GM23338 (cell line): ENCODE results near the gene AOC3.

Source experiments
- CREB1 ChIP-seq: fragments of 250-450 bp; sonication (Bioruptor Pico); IDR thresholded peaks from 2 replicates; pipeline ENCODE4 v1.5.0; 2020; ENCODE audit warnings: low read depth, mild to moderate bottlenecking, moderate library complexity
- EZH2 ChIP-seq: fragments of 200-600 bp; sonication (generic); IDR thresholded peaks from one replicate; pipeline ENCODE4 v1.8.0; 2017; ENCODE audit warnings: antibody characterized with exemption, mild to moderate bottlenecking, low read depth; ENCODE audit not compliant: unreplicated experiment
- EZH2phosphoT487 ChIP-seq: fragments of 200-600 bp; sonication (generic); IDR thresholded peaks from one replicate; pipeline ENCODE4 v1.8.1; 2018; ENCODE audit warnings: antibody characterized with exemption; ENCODE audit not compliant: unreplicated experiment
- JUNB ChIP-seq: IDR thresholded peaks from one replicate; pipeline ENCODE4 v1.6.1; 2016; ENCODE audit warnings: antibody characterized with exemption; ENCODE audit not compliant: unreplicated experiment
- NANOG ChIP-seq: IDR thresholded peaks from 2 replicates; pipeline ENCODE4 v1.6.1; 2016; ENCODE audit warnings: antibody characterized with exemption, borderline replicate concordance
- POLR2AphosphoS5 ChIP-seq: IDR thresholded peaks from 2 replicates; pipeline ENCODE4 v1.6.1; 2016; ENCODE audit warnings: antibody characterized with exemption, low read depth
- STAT1 ChIP-seq: IDR thresholded peaks from one replicate; pipeline ENCODE4 v1.6.1; 2016; ENCODE audit warnings: antibody characterized with exemption; ENCODE audit not compliant: unreplicated experiment
- ZNF114 ChIP-seq: fragments of 250-450 bp; sonication (Bioruptor Pico); IDR thresholded peaks from 2 replicates; pipeline ENCODE4 v1.5.0; 2020; ENCODE audit warnings: mild to moderate bottlenecking, moderate library complexity
- ZNF331 ChIP-seq: fragments of 250-450 bp; sonication (Bioruptor Pico); IDR thresholded peaks from 2 replicates; pipeline ENCODE4 v1.5.0; 2020; ENCODE audit warnings: low read depth, mild to moderate bottlenecking, moderate library complexity
- TF ChIP-seq, protein P1 (sequence below), 2 experiments: fragments of 200-600 bp in 1 of 2; sonication (generic) in 1 of 2; conservative IDR thresholded peaks; 2 replicates each; pipeline versions ENCODE4 v1.5.1 to v1.6.1; 2016 to 2017; ENCODE audit warnings: antibody characterized with exemption in 2 of 2, low read depth in 2 of 2, mild to moderate bottlenecking in 2 of 2, moderate library complexity in 1 of 2
- TF ChIP-seq, protein P2 (sequence below): IDR thresholded peaks from one replicate; pipeline ENCODE4 v1.6.1; 2018; ENCODE audit warnings: antibody characterized with exemption; ENCODE audit not compliant: unreplicated experiment
- TF ChIP-seq, protein P3 (sequence below): fragments of 250-450 bp; sonication (Bioruptor Pico); IDR thresholded peaks from 2 replicates; pipeline ENCODE4 v1.5.0; 2020; ENCODE audit warnings: mild to moderate bottlenecking, moderate library complexity
- TF ChIP-seq, protein P4 (sequence below): IDR thresholded peaks from 2 replicates; pipeline ENCODE4 v1.6.1; 2016; ENCODE audit warnings: antibody characterized with exemption

DNA sequence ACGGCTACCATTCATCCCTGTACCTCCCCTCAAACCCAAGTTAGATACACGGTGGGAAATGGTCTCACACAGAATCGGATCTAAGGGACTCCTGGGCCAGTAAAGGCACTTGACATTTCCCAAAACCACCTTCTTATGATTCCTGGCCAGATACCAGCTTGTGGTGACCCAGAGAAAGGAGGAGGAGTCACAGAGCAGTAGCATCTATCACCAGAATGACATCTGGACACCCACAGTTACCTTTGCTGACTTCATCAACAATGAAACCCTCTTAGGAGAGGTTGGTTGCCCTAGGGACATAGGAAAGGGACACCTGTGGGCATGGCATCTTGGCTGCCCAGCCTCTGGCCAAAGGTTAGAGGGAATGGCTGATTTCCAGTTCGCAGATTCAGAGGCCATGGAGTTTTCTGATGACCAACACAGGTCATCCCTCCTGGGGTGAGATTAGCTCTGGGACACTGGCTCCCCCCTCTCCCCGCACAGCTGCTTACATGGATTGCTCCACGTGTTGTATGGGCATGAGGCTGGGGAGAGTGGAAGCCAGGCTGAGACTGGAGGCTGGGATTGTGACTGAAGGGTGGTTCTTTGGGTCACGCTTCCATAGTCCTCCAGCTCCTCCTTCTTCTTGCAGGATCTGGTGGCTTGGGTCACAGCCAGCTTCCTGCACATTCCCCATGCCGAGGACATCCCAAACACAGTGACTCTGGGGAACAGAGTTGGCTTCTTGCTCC, 1.4 kb upstream of the AOC3 start:
- TF ChIP-seq, protein P1, sequence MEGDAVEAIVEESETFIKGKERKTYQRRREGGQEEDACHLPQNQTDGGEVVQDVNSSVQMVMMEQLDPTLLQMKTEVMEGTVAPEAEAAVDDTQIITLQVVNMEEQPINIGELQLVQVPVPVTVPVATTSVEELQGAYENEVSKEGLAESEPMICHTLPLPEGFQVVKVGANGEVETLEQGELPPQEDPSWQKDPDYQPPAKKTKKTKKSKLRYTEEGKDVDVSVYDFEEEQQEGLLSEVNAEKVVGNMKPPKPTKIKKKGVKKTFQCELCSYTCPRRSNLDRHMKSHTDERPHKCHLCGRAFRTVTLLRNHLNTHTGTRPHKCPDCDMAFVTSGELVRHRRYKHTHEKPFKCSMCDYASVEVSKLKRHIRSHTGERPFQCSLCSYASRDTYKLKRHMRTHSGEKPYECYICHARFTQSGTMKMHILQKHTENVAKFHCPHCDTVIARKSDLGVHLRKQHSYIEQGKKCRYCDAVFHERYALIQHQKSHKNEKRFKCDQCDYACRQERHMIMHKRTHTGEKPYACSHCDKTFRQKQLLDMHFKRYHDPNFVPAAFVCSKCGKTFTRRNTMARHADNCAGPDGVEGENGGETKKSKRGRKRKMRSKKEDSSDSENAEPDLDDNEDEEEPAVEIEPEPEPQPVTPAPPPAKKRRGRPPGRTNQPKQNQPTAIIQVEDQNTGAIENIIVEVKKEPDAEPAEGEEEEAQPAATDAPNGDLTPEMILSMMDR (conservative IDR thresholded peaks at IDR 0.05; ENCODE audit: low read depth in 2 of 2): no peak
- TF ChIP-seq EZH2 (no peak), CREB1 (CRISPR knock-in tag) (no peak), POLR2AphosphoS5 (no peak), JUNB (no peak), EZH2phosphoT487 (no peak), ZNF114 (CRISPR knock-in tag) (no peak), STAT1 (no peak), NANOG (no peak), ZNF331 (CRISPR knock-in tag) (no peak)
- TF ChIP-seq, protein P2, sequence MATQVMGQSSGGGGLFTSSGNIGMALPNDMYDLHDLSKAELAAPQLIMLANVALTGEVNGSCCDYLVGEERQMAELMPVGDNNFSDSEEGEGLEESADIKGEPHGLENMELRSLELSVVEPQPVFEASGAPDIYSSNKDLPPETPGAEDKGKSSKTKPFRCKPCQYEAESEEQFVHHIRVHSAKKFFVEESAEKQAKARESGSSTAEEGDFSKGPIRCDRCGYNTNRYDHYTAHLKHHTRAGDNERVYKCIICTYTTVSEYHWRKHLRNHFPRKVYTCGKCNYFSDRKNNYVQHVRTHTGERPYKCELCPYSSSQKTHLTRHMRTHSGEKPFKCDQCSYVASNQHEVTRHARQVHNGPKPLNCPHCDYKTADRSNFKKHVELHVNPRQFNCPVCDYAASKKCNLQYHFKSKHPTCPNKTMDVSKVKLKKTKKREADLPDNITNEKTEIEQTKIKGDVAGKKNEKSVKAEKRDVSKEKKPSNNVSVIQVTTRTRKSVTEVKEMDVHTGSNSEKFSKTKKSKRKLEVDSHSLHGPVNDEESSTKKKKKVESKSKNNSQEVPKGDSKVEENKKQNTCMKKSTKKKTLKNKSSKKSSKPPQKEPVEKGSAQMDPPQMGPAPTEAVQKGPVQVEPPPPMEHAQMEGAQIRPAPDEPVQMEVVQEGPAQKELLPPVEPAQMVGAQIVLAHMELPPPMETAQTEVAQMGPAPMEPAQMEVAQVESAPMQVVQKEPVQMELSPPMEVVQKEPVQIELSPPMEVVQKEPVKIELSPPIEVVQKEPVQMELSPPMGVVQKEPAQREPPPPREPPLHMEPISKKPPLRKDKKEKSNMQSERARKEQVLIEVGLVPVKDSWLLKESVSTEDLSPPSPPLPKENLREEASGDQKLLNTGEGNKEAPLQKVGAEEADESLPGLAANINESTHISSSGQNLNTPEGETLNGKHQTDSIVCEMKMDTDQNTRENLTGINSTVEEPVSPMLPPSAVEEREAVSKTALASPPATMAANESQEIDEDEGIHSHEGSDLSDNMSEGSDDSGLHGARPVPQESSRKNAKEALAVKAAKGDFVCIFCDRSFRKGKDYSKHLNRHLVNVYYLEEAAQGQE: no peak
- TF ChIP-seq, protein P3, sequence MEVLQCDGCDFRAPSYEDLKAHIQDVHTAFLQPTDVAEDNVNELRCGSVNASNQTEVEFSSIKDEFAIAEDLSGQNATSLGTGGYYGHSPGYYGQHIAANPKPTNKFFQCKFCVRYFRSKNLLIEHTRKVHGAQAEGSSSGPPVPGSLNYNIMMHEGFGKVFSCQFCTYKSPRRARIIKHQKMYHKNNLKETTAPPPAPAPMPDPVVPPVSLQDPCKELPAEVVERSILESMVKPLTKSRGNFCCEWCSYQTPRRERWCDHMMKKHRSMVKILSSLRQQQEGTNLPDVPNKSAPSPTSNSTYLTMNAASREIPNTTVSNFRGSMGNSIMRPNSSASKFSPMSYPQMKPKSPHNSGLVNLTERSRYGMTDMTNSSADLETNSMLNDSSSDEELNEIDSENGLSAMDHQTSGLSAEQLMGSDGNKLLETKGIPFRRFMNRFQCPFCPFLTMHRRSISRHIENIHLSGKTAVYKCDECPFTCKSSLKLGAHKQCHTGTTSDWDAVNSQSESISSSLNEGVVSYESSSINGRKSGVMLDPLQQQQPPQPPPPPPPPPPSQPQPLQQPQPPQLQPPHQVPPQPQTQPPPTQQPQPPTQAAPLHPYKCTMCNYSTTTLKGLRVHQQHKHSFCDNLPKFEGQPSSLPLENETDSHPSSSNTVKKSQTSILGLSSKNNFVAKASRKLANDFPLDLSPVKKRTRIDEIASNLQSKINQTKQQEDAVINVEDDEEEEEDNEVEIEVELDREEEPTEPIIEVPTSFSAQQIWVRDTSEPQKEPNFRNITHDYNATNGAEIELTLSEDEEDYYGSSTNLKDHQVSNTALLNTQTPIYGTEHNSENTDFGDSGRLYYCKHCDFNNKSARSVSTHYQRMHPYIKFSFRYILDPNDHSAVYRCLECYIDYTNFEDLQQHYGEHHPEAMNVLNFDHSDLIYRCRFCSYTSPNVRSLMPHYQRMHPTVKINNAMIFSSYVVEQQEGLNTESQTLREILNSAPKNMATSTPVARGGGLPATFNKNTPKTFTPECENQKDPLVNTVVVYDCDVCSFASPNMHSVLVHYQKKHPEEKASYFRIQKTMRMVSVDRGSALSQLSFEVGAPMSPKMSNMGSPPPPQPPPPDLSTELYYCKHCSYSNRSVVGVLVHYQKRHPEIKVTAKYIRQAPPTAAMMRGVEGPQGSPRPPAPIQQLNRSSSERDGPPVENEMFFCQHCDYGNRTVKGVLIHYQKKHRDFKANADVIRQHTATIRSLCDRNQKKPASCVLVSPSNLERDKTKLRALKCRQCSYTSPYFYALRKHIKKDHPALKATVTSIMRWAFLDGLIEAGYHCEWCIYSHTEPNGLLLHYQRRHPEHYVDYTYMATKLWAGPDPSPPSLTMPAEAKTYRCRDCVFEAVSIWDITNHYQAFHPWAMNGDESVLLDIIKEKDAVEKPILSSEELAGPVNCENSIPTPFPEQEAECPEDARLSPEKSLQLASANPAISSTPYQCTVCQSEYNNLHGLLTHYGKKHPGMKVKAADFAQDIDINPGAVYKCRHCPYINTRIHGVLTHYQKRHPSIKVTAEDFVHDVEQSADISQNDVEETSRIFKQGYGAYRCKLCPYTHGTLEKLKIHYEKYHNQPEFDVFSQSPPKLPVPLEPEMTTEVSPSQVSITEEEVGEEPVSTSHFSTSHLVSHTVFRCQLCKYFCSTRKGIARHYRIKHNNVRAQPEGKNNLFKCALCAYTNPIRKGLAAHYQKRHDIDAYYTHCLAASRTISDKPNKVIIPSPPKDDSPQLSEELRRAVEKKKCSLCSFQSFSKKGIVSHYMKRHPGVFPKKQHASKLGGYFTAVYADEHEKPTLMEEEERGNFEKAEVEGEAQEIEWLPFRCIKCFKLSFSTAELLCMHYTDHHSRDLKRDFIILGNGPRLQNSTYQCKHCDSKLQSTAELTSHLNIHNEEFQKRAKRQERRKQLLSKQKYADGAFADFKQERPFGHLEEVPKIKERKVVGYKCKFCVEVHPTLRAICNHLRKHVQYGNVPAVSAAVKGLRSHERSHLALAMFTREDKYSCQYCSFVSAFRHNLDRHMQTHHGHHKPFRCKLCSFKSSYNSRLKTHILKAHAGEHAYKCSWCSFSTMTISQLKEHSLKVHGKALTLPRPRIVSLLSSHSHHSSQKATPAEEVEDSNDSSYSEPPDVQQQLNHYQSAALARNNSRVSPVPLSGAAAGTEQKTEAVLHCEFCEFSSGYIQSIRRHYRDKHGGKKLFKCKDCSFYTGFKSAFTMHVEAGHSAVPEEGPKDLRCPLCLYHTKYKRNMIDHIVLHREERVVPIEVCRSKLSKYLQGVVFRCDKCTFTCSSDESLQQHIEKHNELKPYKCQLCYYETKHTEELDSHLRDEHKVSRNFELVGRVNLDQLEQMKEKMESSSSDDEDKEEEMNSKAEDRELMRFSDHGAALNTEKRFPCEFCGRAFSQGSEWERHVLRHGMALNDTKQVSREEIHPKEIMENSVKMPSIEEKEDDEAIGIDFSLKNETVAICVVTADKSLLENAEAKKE (CRISPR knock-in tag): no peak
- TF ChIP-seq, protein P4, sequence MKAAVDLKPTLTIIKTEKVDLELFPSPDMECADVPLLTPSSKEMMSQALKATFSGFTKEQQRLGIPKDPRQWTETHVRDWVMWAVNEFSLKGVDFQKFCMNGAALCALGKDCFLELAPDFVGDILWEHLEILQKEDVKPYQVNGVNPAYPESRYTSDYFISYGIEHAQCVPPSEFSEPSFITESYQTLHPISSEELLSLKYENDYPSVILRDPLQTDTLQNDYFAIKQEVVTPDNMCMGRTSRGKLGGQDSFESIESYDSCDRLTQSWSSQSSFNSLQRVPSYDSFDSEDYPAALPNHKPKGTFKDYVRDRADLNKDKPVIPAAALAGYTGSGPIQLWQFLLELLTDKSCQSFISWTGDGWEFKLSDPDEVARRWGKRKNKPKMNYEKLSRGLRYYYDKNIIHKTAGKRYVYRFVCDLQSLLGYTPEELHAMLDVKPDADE: no peak
